Measurements from ENCODE around the gene CYB5D1. TPM values are rescaled to one million over a fixed set of nuclear protein-coding genes. Genes with fewer than 3 reads are reported as not detected.

The CYB5D1 gene
- total and polyA plus RNA-seq, 2 donors (not counting 1 experiment from before 2014, with no cell fraction given) = 6.8 to 6.9 TPM

- TF ChIP-seq EZH2 (IDR thresholded peaks at IDR 0.05; ENCODE audit: low read length, missing control alignments) (no peak), CTCF (conservative IDR thresholded peaks at IDR 0.05 in 1 of 2, IDR thresholded peaks at IDR 0.05 in 1 of 2; ENCODE audit: low read depth in 1 of 2, low read length in 2 of 2) (no peak)
- no peaks in the 10 kb centered on the region for H3K79me2 ChIP-seq (ENCODE audit: control insufficient read depth, insufficient read depth, low read length)
Measured at GRCh38 chr17:7864995-7865650, 7.3 kb downstream of the CYB5D1 start.

GRCh38 chr17:7867881-7868329 is 10.1 kb downstream of the CYB5D1 start:
- DNase-seq (ENCODE audit: low read depth in 2 of 2) = no peak
- Histone ChIP-seq H3K36me3 (ENCODE audit: control insufficient read depth, insufficient read depth, low read length) (peaks cover 1% of the 10 kb centered on the region), H3K9me3 (ENCODE audit: control insufficient read depth, insufficient read depth, low read depth, low read length) (no peaks in the 10 kb centered on the region), H3K27me3 (ENCODE audit: control insufficient read depth, insufficient read depth, low read length) (no peaks in the 10 kb centered on the region), H4K20me1 (ENCODE audit: control insufficient read depth, extremely low read depth, insufficient read depth, low read length) (no peaks in the 10 kb centered on the region), H3K27ac (ENCODE audit: insufficient read depth, low read length) (no peak overlapping the region), H2AFZ (ENCODE audit: low read length) (no peak overlapping the region), H3K9ac (ENCODE audit: insufficient read depth, low read length) (no peak overlapping the region), H3K4me2 (ENCODE audit: extremely low read depth, insufficient read depth, low read length) (no peak overlapping the region), H3K79me2 (ENCODE audit: control insufficient read depth, insufficient read depth, low read length) (no peaks in the 10 kb centered on the region), H3K4me1 (ENCODE audit: control insufficient read depth, extremely low read depth, insufficient read depth, low read length) (no peaks in the 10 kb centered on the region), H3K4me3 (replicated peaks in 1 of 4; ENCODE audit: control extremely low read depth in 1 of 4, insufficient read depth in 1 of 4, low read depth in 3 of 4, low read length in 4 of 4) (no peak overlapping the region)
- TF ChIP-seq CTCF (conservative IDR thresholded peaks at IDR 0.05 in 1 of 2, IDR thresholded peaks at IDR 0.05 in 1 of 2; ENCODE audit: low read depth in 1 of 2, low read length in 2 of 2) (no peak), EZH2 (IDR thresholded peaks at IDR 0.05; ENCODE audit: low read length, missing control alignments) (no peak)

More at GRCh38 chr17:7864995-7865650, 7.3 kb downstream of the CYB5D1 start:
- H3K4me2 ChIP-seq (ENCODE audit: extremely low read depth, insufficient read depth, low read length) = no peak overlapping the region
- no peaks in the 10 kb centered on the region for H3K4me1 ChIP-seq (ENCODE audit: control insufficient read depth, extremely low read depth, insufficient read depth, low read length)
- DNase-seq (ENCODE audit: low read depth in 2 of 2) = no peak
- no peak overlapping the region for H2AFZ ChIP-seq (ENCODE audit: low read length)
- H4K20me1 ChIP-seq (ENCODE audit: control insufficient read depth, extremely low read depth, insufficient read depth, low read length) = no peaks in the 10 kb centered on the region
- H3K4me3 ChIP-seq (replicated peaks in 1 of 4; ENCODE audit: control extremely low read depth in 1 of 4, insufficient read depth in 1 of 4, low read depth in 3 of 4, low read length in 4 of 4) = no peak overlapping the region
- H3K27ac ChIP-seq (ENCODE audit: insufficient read depth, low read length) = no peak overlapping the region
- no peaks in the 10 kb centered on the region for H3K9me3 ChIP-seq (ENCODE audit: control insufficient read depth, insufficient read depth, low read depth, low read length)
- H3K9ac ChIP-seq (ENCODE audit: insufficient read depth, low read length) = no peak overlapping the region
- H3K27me3 ChIP-seq (ENCODE audit: control insufficient read depth, insufficient read depth, low read length) = no peaks in the 10 kb centered on the region
- peaks cover 1% of the 10 kb centered on the region for H3K36me3 ChIP-seq (ENCODE audit: control insufficient read depth, insufficient read depth, low read length)

- Histone ChIP-seq H3K4me2 (ENCODE audit: extremely low read depth, insufficient read depth, low read length) (no peak overlapping the region), H3K9ac (ENCODE audit: insufficient read depth, low read length) (no peak overlapping the region), H3K4me1 (ENCODE audit: control insufficient read depth, extremely low read depth, insufficient read depth, low read length) (no peaks in the 10 kb centered on the region)
Measured at GRCh38 chr17:7873051-7873450, 15.2 kb downstream of the CYB5D1 start.

More at GRCh38 chr17:7873051-7873450, 15.2 kb downstream of the CYB5D1 start:
- Histone ChIP-seq H3K27me3 (ENCODE audit: control insufficient read depth, insufficient read depth, low read length) (no peaks in the 10 kb centered on the region), H3K36me3 (ENCODE audit: control insufficient read depth, insufficient read depth, low read length) (peaks cover 1% of the 10 kb centered on the region), H4K20me1 (ENCODE audit: control insufficient read depth, extremely low read depth, insufficient read depth, low read length) (no peaks in the 10 kb centered on the region), H3K27ac (ENCODE audit: insufficient read depth, low read length) (no peak overlapping the region), H3K4me3 (replicated peaks in 1 of 4; ENCODE audit: control extremely low read depth in 1 of 4, insufficient read depth in 1 of 4, low read depth in 3 of 4, low read length in 4 of 4) (no peak overlapping the region), H3K9me3 (ENCODE audit: control insufficient read depth, insufficient read depth, low read depth, low read length) (no peaks in the 10 kb centered on the region), H2AFZ (ENCODE audit: low read length) (no peak overlapping the region), H3K79me2 (ENCODE audit: control insufficient read depth, insufficient read depth, low read length) (no peaks in the 10 kb centered on the region)
- TF ChIP-seq CTCF (conservative IDR thresholded peaks at IDR 0.05 in 1 of 2, IDR thresholded peaks at IDR 0.05 in 1 of 2; ENCODE audit: low read depth in 1 of 2, low read length in 2 of 2) (no peak), EZH2 (IDR thresholded peaks at IDR 0.05; ENCODE audit: low read length, missing control alignments) (no peak)
- DNase-seq (ENCODE audit: low read depth in 2 of 2) = no peak

All from fibroblast of lung (primary cell).